HG02642 (cell line): ENCODE data around the gene LIN28A.

Experiments used
- ATAC-seq: cut with Tn5 transposase; IDR thresholded peaks from one replicate; pipeline ENCODE4 v1.9.1; 2021; ENCODE audit warnings: mild to moderate bottlenecking; ENCODE audit not compliant: unreplicated experiment, poor library complexity

The LIN28A gene

GRCh38 chr1:26431979-26432695 is 21.5 kb downstream of the LIN28A start, which contains the start of gene DHDDS:
Gene DHDDS, plus strand, starts transcription at chr1:26432321. Its CDS starts 625 bp downstream, at chr1:26432946.
- peak; percentile 98 for ATAC-seq

- ATAC-seq: no peak
These were observed 22.2 kb downstream of the LIN28A start for GRCh38 chr1:26432793-26433192.

- ATAC-seq: no peak
These were observed 23.6 kb downstream of the LIN28A start for GRCh38 chr1:26434161-26434752.

GRCh38 chr1:26438041-26438440 is 27.4 kb downstream of the LIN28A start:
- ATAC-seq: no peak

- ATAC-seq: no peak
These were observed 29.6 kb downstream of the LIN28A start for GRCh38 chr1:26440259-26440658.

- no peak for ATAC-seq
These were observed 39.3 kb downstream of the LIN28A start for GRCh38 chr1:26449868-26450267.

- ATAC-seq: no peak
These were observed 40.3 kb downstream of the LIN28A start for GRCh38 chr1:26450908-26451307.

- no peak for ATAC-seq
These were observed 42.0 kb downstream of the LIN28A start for GRCh38 chr1:26452459-26453183.

- no peak for ATAC-seq
These were observed 48.5 kb downstream of the LIN28A start for GRCh38 chr1:26459148-26459547.

GRCh38 chr1:26459573-26460031 is 49.0 kb downstream of the LIN28A start:
- no peak for ATAC-seq

GRCh38 chr1:26468911-26469310 is 58.3 kb downstream of the LIN28A start:
- ATAC-seq: no peak

GRCh38 chr1:26469558-26469957 is 58.9 kb downstream of the LIN28A start:
- ATAC-seq: no peak

- ATAC-seq: no peak
These were observed 60.4 kb downstream of the LIN28A start for GRCh38 chr1:26470878-26471497.

GRCh38 chr1:26471498-26472319 is 61.1 kb downstream of the LIN28A start:
- peak; percentile 5 for ATAC-seq

- ATAC-seq: peak; percentile 62
These were observed 61.8 kb downstream of the LIN28A start, which contains the start of gene HMGN2 for GRCh38 chr1:26472320-26472900. Gene HMGN2, plus strand, starts transcription at chr1:26472440. Its CDS starts 173 bp downstream, at chr1:26472613.

GRCh38 chr1:26472901-26473845 is 62.6 kb downstream of the LIN28A start:
- peak; percentile 79 for ATAC-seq

- no peak for ATAC-seq
These were observed 64.2 kb downstream of the LIN28A start for GRCh38 chr1:26474818-26475217.

- no peak for ATAC-seq
These were observed 65.4 kb downstream of the LIN28A start for GRCh38 chr1:26475989-26476388.
